HEK293 (cell line): Measurements from ENCODE around the gene BAZ1A.

Source experiments
- CTCF ChIA-PET: fragments of 350-600 bp; formaldehyde crosslinking; extraction: SDS; loops from one replicate; lab custom pipeline; 2021; ENCODE audit warnings: antibody characterized with exemption; lab: Yijun Ruan, JAX
- POLR2A ChIA-PET: fragments of 300-600 bp; formaldehyde crosslinking; extraction: SDS; loops from one replicate; lab custom pipeline; 2020; ENCODE audit warnings: antibody characterized with exemption, inconsistent platforms; lab: Yijun Ruan, JAX
- H3K27ac ChIP-seq: fragments of 200-500 bp; sonication (Bioruptor generic); 2 replicates; pipeline ENCODE4 v1.5.1; 2014; ENCODE audit warnings: low read depth, low read length, control low read depth, inconsistent platforms; ENCODE audit errors: extremely low read depth
- H3K36me3 ChIP-seq, 2 experiments: fragments of 200-500 bp in 1 of 2; sonication (Bioruptor generic) in 1 of 2; 1 replicate in 1 of 2; 2 replicates in 1 of 2; pipeline ENCODE4 v1.5.1; 2014 to 2017; ENCODE audit warnings: inconsistent platforms in 2 of 2, low read length in 2 of 2; ENCODE audit not compliant: control insufficient read depth in 2 of 2, insufficient read depth in 1 of 2
- H3K4me1 ChIP-seq: fragments of 200-500 bp; sonication (Bioruptor generic); 2 replicates; pipeline ENCODE4 v1.5.1; 2014; ENCODE audit warnings: mild to moderate bottlenecking, low read length, inconsistent platforms; ENCODE audit not compliant: control insufficient read depth, insufficient read depth
- H3K4me3 ChIP-seq: 2 replicates; pipeline ENCODE4 v1.5.1; 2011; ENCODE audit warnings: low read depth, mild to moderate bottlenecking, control low read depth, low read length, moderate library complexity
- H3K9me3 ChIP-seq: fragments of 200-500 bp; sonication (Bioruptor generic); 2 replicates; pipeline ENCODE4 v1.5.1; 2014; ENCODE audit warnings: low read depth, low read length, inconsistent platforms; ENCODE audit not compliant: control insufficient read depth, insufficient read depth
- EGR2 ChIP-seq: fragments of 450-650 bp; formaldehyde crosslinking; IDR thresholded peaks from 2 replicates; pipeline ENCODE4 v1.5.1; 2016; ENCODE audit warnings: low read depth, missing biosample characterization, missing genetic modification characterization
- FEZF1 ChIP-seq: fragments of 450-650 bp; formaldehyde crosslinking; IDR thresholded peaks from 2 replicates; pipeline ENCODE4 v1.5.1; 2016; ENCODE audit warnings: missing biosample characterization, missing genetic modification characterization
- KLF1 ChIP-seq: fragments of 450-650 bp; formaldehyde crosslinking; IDR thresholded peaks from 2 replicates; pipeline ENCODE4 v1.5.1; 2016; ENCODE audit warnings: missing biosample characterization, missing genetic modification characterization
- KLF10 ChIP-seq: fragments of 450-650 bp; IDR thresholded peaks from 2 replicates; pipeline ENCODE4 v1.5.1; 2018; ENCODE audit warnings: missing biosample characterization, mild to moderate bottlenecking, missing genetic modification characterization
- PATZ1 ChIP-seq: fragments of 450-650 bp; formaldehyde crosslinking; IDR thresholded peaks from 2 replicates; pipeline ENCODE4 v1.5.1; 2016; ENCODE audit warnings: missing biosample characterization, missing genetic modification characterization
- PRDM6 ChIP-seq: fragments of 450-650 bp; formaldehyde crosslinking; IDR thresholded peaks from 2 replicates; pipeline ENCODE4 v1.5.1; 2017; ENCODE audit warnings: missing biosample characterization, missing genetic modification characterization
- SP2 ChIP-seq: fragments of 450-650 bp; formaldehyde crosslinking; IDR thresholded peaks from 2 replicates; pipeline ENCODE4 v1.5.1; 2016; ENCODE audit warnings: missing biosample characterization, missing genetic modification characterization
- ZBTB17 ChIP-seq: fragments of 450-650 bp; formaldehyde crosslinking; IDR thresholded peaks from 2 replicates; pipeline ENCODE4 v1.5.1; 2016; ENCODE audit warnings: missing biosample characterization, missing genetic modification characterization
- ZNF112 ChIP-seq: fragments of 450-650 bp; formaldehyde crosslinking; IDR thresholded peaks from 2 replicates; pipeline ENCODE4 v1.5.0; 2017; ENCODE audit warnings: missing biosample characterization, missing genetic modification characterization
- ZNF133 ChIP-seq: fragments of 450-650 bp; formaldehyde crosslinking; IDR thresholded peaks from 2 replicates; pipeline ENCODE4 v1.5.1; 2016; ENCODE audit warnings: missing biosample characterization, missing genetic modification characterization
- ZNF169 ChIP-seq: fragments of 450-650 bp; formaldehyde crosslinking; IDR thresholded peaks from 2 replicates; pipeline ENCODE4 v1.5.1; 2016; ENCODE audit warnings: missing biosample characterization, missing genetic modification characterization
- ZNF174 ChIP-seq: fragments of 450-650 bp; formaldehyde crosslinking; IDR thresholded peaks from 2 replicates; pipeline ENCODE4 v1.5.0; 2017; ENCODE audit warnings: missing biosample characterization, mild to moderate bottlenecking, missing genetic modification characterization
- ZNF221 ChIP-seq: fragments of 450-650 bp; formaldehyde crosslinking; IDR thresholded peaks from 2 replicates; pipeline ENCODE4 v1.5.1; 2017; ENCODE audit warnings: missing biosample characterization, missing genetic modification characterization, borderline replicate concordance
- ZNF24 ChIP-seq: fragments of 450-650 bp; formaldehyde crosslinking; IDR thresholded peaks from 2 replicates; pipeline ENCODE4 v1.5.1; 2016; ENCODE audit warnings: missing biosample characterization, missing genetic modification characterization
- ZNF274 ChIP-seq, 2 experiments: fragments of 200-500 bp in 1 of 2; fragments of 450-650 bp in 1 of 2; sonication (Bioruptor generic) in 1 of 2; formaldehyde crosslinking in 1 of 2; IDR thresholded peaks; 2 replicates each; pipeline versions ENCODE4 v1.5.1 to v1.6.1; 2014 to 2016; ENCODE audit warnings: borderline replicate concordance in 1 of 2, inconsistent platforms in 1 of 2, low read length in 1 of 2, missing biosample characterization in 1 of 2, missing genetic modification characterization in 1 of 2
- ZNF335 ChIP-seq: fragments of 450-650 bp; formaldehyde crosslinking; conservative IDR thresholded peaks from 2 replicates; pipeline ENCODE4 v1.5.1; 2016; ENCODE audit warnings: missing biosample characterization, missing genetic modification characterization
- ZNF362 ChIP-seq: fragments of 450-650 bp; formaldehyde crosslinking; IDR thresholded peaks from 2 replicates; pipeline ENCODE4 v1.5.1; 2016; ENCODE audit warnings: missing biosample characterization, missing genetic modification characterization
- ZNF37A ChIP-seq: fragments of 450-650 bp; IDR thresholded peaks from 2 replicates; pipeline ENCODE4 v1.5.1; 2018; ENCODE audit warnings: missing biosample characterization, missing genetic modification characterization
- ZNF48 ChIP-seq: fragments of 450-650 bp; formaldehyde crosslinking; IDR thresholded peaks from 2 replicates; pipeline ENCODE4 v1.5.1; 2016; ENCODE audit warnings: missing biosample characterization, missing genetic modification characterization
- ZNF529 ChIP-seq: fragments of 450-650 bp; formaldehyde crosslinking; IDR thresholded peaks from 2 replicates; pipeline ENCODE4 v1.5.1; 2017; ENCODE audit warnings: missing genetic modification characterization, missing biosample characterization; ENCODE audit not compliant: insufficient replicate concordance
- ZNF558 ChIP-seq: fragments of 450-650 bp; formaldehyde crosslinking; IDR thresholded peaks from 2 replicates; pipeline ENCODE4 v1.5.1; 2016; ENCODE audit warnings: missing biosample characterization, missing genetic modification characterization
- ZNF596 ChIP-seq: fragments of 450-650 bp; IDR thresholded peaks from 2 replicates; pipeline ENCODE4 v1.5.0; 2018; ENCODE audit warnings: missing biosample characterization, mild to moderate bottlenecking, missing genetic modification characterization, moderate library complexity
- ZNF623 ChIP-seq: fragments of 450-650 bp; formaldehyde crosslinking; IDR thresholded peaks from 2 replicates; pipeline ENCODE4 v1.5.1; 2016; ENCODE audit warnings: missing biosample characterization, missing genetic modification characterization
- ZNF624 ChIP-seq: fragments of 450-650 bp; formaldehyde crosslinking; IDR thresholded peaks from 2 replicates; pipeline ENCODE4 v1.5.1; 2017; ENCODE audit warnings: missing biosample characterization, missing genetic modification characterization
- ZNF645 ChIP-seq: fragments of 450-650 bp; formaldehyde crosslinking; IDR thresholded peaks from 2 replicates; pipeline ENCODE4; 2016; ENCODE audit warnings: missing biosample characterization, missing genetic modification characterization
- ZNF654 ChIP-seq: fragments of 450-650 bp; formaldehyde crosslinking; IDR thresholded peaks from 2 replicates; pipeline ENCODE4 v1.5.1; 2016; ENCODE audit warnings: low read depth, missing biosample characterization, missing genetic modification characterization
- ZNF707 ChIP-seq: fragments of 450-650 bp; formaldehyde crosslinking; IDR thresholded peaks from 2 replicates; pipeline ENCODE4 v1.5.1; 2016; ENCODE audit warnings: missing biosample characterization, missing genetic modification characterization

Gene BAZ1A

GRCh38 chr14:34872822-34873588, 2.2 kb downstream of the BAZ1A start (continued):
- TF ChIP-seq ZNF362 (tag by site-specific recombination) (peak; percentile 87), ZNF654 (no peak), PRDM6 (peak; percentile 19; the same call in 1 of the 2 replicates), FEZF1 (tag by site-specific recombination) (peak; percentile 77), KLF1 (tag by site-specific recombination) (no peak), SP2 (tag by site-specific recombination) (no peak), ZNF112 (tag by site-specific recombination) (no peak), ZNF558 (tag by site-specific recombination) (0 out of 2 replicates have a peak, but pooled peaks have one; percentile 12), ZNF37A (no peak), EGR2 (tag by site-specific recombination) (no peak), ZNF335 (tag by site-specific recombination) (peak; percentile 49; the same call in 1 of the 2 replicates), ZBTB17 (peak; percentile 89), ZNF169 (tag by site-specific recombination) (no peak), KLF10 (tag by site-specific recombination) (peak; percentile 67)

GRCh38 chr14:34867199-34867598, 8.0 kb downstream of the BAZ1A start:
- CTCF ChIA-PET, result no interaction called here

GRCh38 chr14:34865889-34866574, 9.1 kb downstream of the BAZ1A start:
- Histone ChIP-seq H3K27ac (no peak overlapping the region), H3K4me1 (no peaks in the 10 kb centered on the region), H3K36me3 (peaks cover 26 to 46% of the 10 kb centered on the region in 2 experiments), H3K9me3 (no peaks in the 10 kb centered on the region), H3K4me3 (no peak overlapping the region)
- TF ChIP-seq ZNF48 (tag by site-specific recombination) (no peak), ZNF529 (no peak), ZNF596 (tag by site-specific recombination) (no peak), ZNF645 (tag by site-specific recombination) (no peak), PATZ1 (tag by site-specific recombination) (no peak), ZNF221 (no peak)
- CTCF ChIA-PET, result interaction anchor here (0.6 to 0.7 kb wide), 2 partner anchors 19 to 123 kb away, joined by 3 to 4 read pairs; no protein-coding TSS in a partner anchor
- POLR2A ChIA-PET, result interaction anchor here (0.5 kb wide), 1 partner anchor 17 kb away, joined by 4 read pairs; no protein-coding TSS in a partner anchor

More at GRCh38 chr14:34867199-34867598, 8.0 kb downstream of the BAZ1A start:
- Histone ChIP-seq H3K4me3 (no peak overlapping the region), H3K27ac (no peak overlapping the region), H3K4me1 (no peaks in the 10 kb centered on the region), H3K9me3 (no peaks in the 10 kb centered on the region), H3K36me3 (peaks cover 23 to 40% of the 10 kb centered on the region in 2 experiments)
- POLR2A ChIA-PET, result no interaction called here
- no peak for TF ChIP-seq ZNF623
- no peak for TF ChIP-seq ZNF133 (tag by site-specific recombination)
- no peak for TF ChIP-seq ZNF707 (tag by site-specific recombination)
- no peak for TF ChIP-seq ZNF174 (tag by site-specific recombination)
- TF ChIP-seq ZNF274 (IDR thresholded peaks at IDR 0.05; ENCODE audit: low read length), result no peak
- no peak for TF ChIP-seq ZNF274 (tag by site-specific recombination; IDR thresholded peaks at IDR 0.05; ENCODE audit: borderline replicate concordance)
- TF ChIP-seq ZNF24 (tag by site-specific recombination), result no peak
- no peak for TF ChIP-seq ZNF624
